Heart left ventricle (tissue), 13 donors: ENCODE data around the gene PIGB.

Experiments used
- POLR2A ChIP-seq, 2 donors: fragments of 450-650 bp; IDR thresholded peaks; one replicate each; pipeline ENCODE4 v1.6.1; 2017; ENCODE audit warnings: antibody characterized with exemption in 2 of 2, mild to moderate bottlenecking in 2 of 2, moderate library complexity in 2 of 2
- TF ChIP-seq, protein P1 (sequence below), 12 donors: fragments of 200-600 bp; sonication (generic) in 4 of 12; IDR thresholded peaks; one replicate each; pipeline versions ENCODE4 v1.5.0 to v1.8.0; 2018 to 2022; ENCODE audit warnings: antibody characterized with exemption in 12 of 12, mild to moderate bottlenecking in 5 of 12
- donor health status: ischemic (EF 13 %, LVEDD 7.1; RV severe dilation, severe dysfunction).
- donor health status: DM: no; HTN: yes; CAD: no.
- donor health status: DM: no; HTN: no; CAD: no.
- donor health status: ischemic (EF 25% LVEDD 6.9; RV normal size, moderate dysfunction).
- donor health status: ischemic (EF 25% LVEDD 5.7; RV mildly dilated, moderate dysfunction).
- donor health status: ischemic (EF 35%, LVEDD 5.7; RV mildly dilated, moderate dysfunction).
- donor health status: nonischemic (EF 11% LVEDD 7.7; RV severe dilation, severe dysfunction).
- donor health status: DM: yes; HTN: yes; CAD: no.
- donor health status: PGD.
- donor health status: ischemic (EF 29% LVEDD 5.4; RV normal size, mild dysfunction).
- donor health status: nonischemic (EF 23%, LVEDD 6.1; RV moderate dilation, normal function).

DNA sequence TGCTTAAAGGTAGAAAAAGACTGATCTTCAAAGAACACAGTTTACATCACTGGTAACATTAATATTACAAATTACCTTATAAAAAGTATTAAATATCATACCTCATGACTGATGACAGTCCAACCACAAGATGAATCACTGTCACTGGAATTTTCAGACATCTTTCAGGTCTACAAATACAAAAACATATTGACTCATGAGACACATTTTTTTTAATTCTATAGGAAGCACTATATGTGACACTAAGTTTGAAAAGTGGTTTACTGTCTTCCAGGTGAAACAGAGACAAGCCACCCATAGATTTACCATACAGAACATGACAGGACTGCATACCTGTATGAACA lies 70.2 kb downstream of the PIGB start:
- TF ChIP-seq, protein P1, sequence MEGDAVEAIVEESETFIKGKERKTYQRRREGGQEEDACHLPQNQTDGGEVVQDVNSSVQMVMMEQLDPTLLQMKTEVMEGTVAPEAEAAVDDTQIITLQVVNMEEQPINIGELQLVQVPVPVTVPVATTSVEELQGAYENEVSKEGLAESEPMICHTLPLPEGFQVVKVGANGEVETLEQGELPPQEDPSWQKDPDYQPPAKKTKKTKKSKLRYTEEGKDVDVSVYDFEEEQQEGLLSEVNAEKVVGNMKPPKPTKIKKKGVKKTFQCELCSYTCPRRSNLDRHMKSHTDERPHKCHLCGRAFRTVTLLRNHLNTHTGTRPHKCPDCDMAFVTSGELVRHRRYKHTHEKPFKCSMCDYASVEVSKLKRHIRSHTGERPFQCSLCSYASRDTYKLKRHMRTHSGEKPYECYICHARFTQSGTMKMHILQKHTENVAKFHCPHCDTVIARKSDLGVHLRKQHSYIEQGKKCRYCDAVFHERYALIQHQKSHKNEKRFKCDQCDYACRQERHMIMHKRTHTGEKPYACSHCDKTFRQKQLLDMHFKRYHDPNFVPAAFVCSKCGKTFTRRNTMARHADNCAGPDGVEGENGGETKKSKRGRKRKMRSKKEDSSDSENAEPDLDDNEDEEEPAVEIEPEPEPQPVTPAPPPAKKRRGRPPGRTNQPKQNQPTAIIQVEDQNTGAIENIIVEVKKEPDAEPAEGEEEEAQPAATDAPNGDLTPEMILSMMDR (IDR thresholded peaks at IDR 0.05) = no peak
- TF ChIP-seq POLR2A (IDR thresholded peaks at IDR 0.05) = no peak
